Hepatocyte (in vitro differentiated cells): Measurements from ENCODE around the gene LYRM9. TPM values are rescaled to one million over a fixed set of nuclear protein-coding genes. Genes with fewer than 3 reads are reported as not detected.

ENCODE experiments used
- DNase-seq: peaks from one replicate; pipeline ENCODE4 v3.0.0-alpha.2; 2016; ENCODE audit warnings: low spot score
- H2AFZ ChIP-seq: fragments of 200-600 bp; sonication (generic); 2 replicates; pipeline ENCODE4 v1.6.0; 2016; ENCODE audit warnings: antibody characterized with exemption, mild to moderate bottlenecking
- H3K27ac ChIP-seq: fragments of 200-600 bp; sonication (generic); 2 replicates; pipeline ENCODE4 v1.5.1; 2016; ENCODE audit warnings: mild to moderate bottlenecking
- H3K27me3 ChIP-seq: fragments of 200-600 bp; sonication (generic); 2 replicates; pipeline ENCODE4 v1.6.1; 2016
- H3K36me3 ChIP-seq: fragments of 200-600 bp; sonication (generic); replicated peaks from 2 replicates; pipeline ENCODE4 v1.5.1; 2016; ENCODE audit warnings: low read depth; ENCODE audit not compliant: insufficient read depth
- H3K4me1 ChIP-seq: fragments of 200-600 bp; sonication (generic); 2 replicates; pipeline ENCODE4 v1.5.1; 2016; ENCODE audit warnings: mild to moderate bottlenecking, moderate library complexity; ENCODE audit not compliant: insufficient read depth
- H3K4me2 ChIP-seq: fragments of 200-600 bp; sonication (generic); 2 replicates; pipeline ENCODE4 v1.6.0; 2016
- H3K4me3 ChIP-seq: fragments of 200-600 bp; sonication (generic); 2 replicates; pipeline ENCODE4 v1.5.1; 2016; ENCODE audit warnings: mild to moderate bottlenecking
- H3K79me2 ChIP-seq: fragments of 200-600 bp; sonication (generic); 2 replicates; pipeline ENCODE4 v1.6.0; 2017; ENCODE audit warnings: mild to moderate bottlenecking
- H3K9me2 ChIP-seq: fragments of 200-600 bp; sonication (generic); replicated peaks from 2 replicates; pipeline ENCODE4 v1.6.0; 2017; ENCODE audit warnings: mild to moderate bottlenecking; ENCODE audit not compliant: insufficient read depth
- H3K9me3 ChIP-seq: fragments of 200-600 bp; sonication (generic); 2 replicates; pipeline ENCODE4 v1.5.1; 2016; ENCODE audit warnings: low read depth, mild to moderate bottlenecking
- H4K20me1 ChIP-seq: fragments of 200-600 bp; sonication (generic); 2 replicates; pipeline ENCODE4 v1.6.0; 2016; ENCODE audit warnings: mild to moderate bottlenecking; ENCODE audit not compliant: insufficient read depth, poor library complexity, severe bottlenecking
- CTCF ChIP-seq: fragments of 200-600 bp; sonication (generic); IDR thresholded peaks from 2 replicates; pipeline ENCODE4 v1.5.1; 2016; ENCODE audit warnings: antibody characterized with exemption, mild to moderate bottlenecking; ENCODE audit not compliant: poor library complexity
- EZH2 ChIP-seq: fragments of 200-600 bp; sonication (generic); IDR thresholded peaks from 2 replicates; pipeline ENCODE4 v1.6.1; 2016; ENCODE audit warnings: antibody characterized with exemption, mild to moderate bottlenecking, borderline replicate concordance
- EZH2phosphoT487 ChIP-seq: fragments of 200-600 bp; sonication (generic); IDR thresholded peaks from one replicate; pipeline ENCODE4 v1.6.1; 2018; ENCODE audit warnings: antibody characterized with exemption, mild to moderate bottlenecking, low read depth, moderate library complexity; ENCODE audit not compliant: unreplicated experiment, severe bottlenecking
- WGBS: methylation state at CpG from one replicate; pipeline ENCODE4 v1.1.6; 2016; ENCODE audit warnings: low lambda C conversion rate; ENCODE audit errors: missing lambda C conversion rate; 5-methylcytosine and 5-hydroxymethylcytosine counted together
- polyA plus RNA-seq: library from polyadenylated mRNA; unstranded; fragments of >200 nt; fragmentation: Nextera tagmentation; extraction: Ambion mirVana; gene quantifications from 2 replicates; pipeline ENCODE4 v1.2.1, GENCODE V29; 2016
- total RNA-seq: library from RNA; depleted of rRNA; stranded (reverse); fragments of >200 nt; gene quantifications from 2 replicates; pipeline ENCODE4 v1.2.3, GENCODE V29; 2014

LYRM9 gene
- total and polyA plus RNA-seq, 2 experiments from 2014 or later: 10.5 to 12.2 TPM

GRCh38 chr17:27938864-27939263 lies 45.7 kb upstream of the LYRM9 start:
- H3K36me3 ChIP-seq: no peaks in the 10 kb centered on the region
- no peak overlapping the region for H3K4me3 ChIP-seq
- no peak overlapping the region for H2AFZ ChIP-seq
- H4K20me1 ChIP-seq: no peaks in the 10 kb centered on the region
- 89% methylated on average over 4 of the region's 4 CpGs for WGBS
- H3K4me1 ChIP-seq: peaks cover 4% of the 10 kb centered on the region
- no peaks in the 10 kb centered on the region for H3K27me3 ChIP-seq
- no peaks in the 10 kb centered on the region for H3K9me2 ChIP-seq
- H3K79me2 ChIP-seq: no peaks in the 10 kb centered on the region
- TF ChIP-seq EZH2 (no peak), CTCF (no peak), EZH2phosphoT487 (no peak)
- H3K4me2 ChIP-seq: no peak overlapping the region
- H3K9me3 ChIP-seq: no peaks in the 10 kb centered on the region
- no peak overlapping the region for H3K27ac ChIP-seq
- no peak for DNase-seq

- Histone ChIP-seq H3K4me1 (peaks cover 4% of the 10 kb centered on the region), H3K9me2 (no peaks in the 10 kb centered on the region), H3K4me2 (no peak overlapping the region), H3K27me3 (no peaks in the 10 kb centered on the region), H4K20me1 (no peaks in the 10 kb centered on the region), H3K79me2 (no peaks in the 10 kb centered on the region), H3K4me3 (no peak overlapping the region), H3K9me3 (no peaks in the 10 kb centered on the region), H3K36me3 (no peaks in the 10 kb centered on the region), H3K27ac (no peak overlapping the region), H2AFZ (no peak overlapping the region)
- no peak for TF ChIP-seq EZH2
- TF ChIP-seq CTCF: no peak
- TF ChIP-seq EZH2phosphoT487: no peak
- no peak for DNase-seq
These were observed 45.1 kb upstream of the LYRM9 start for GRCh38 chr17:27938241-27938640.

GRCh38 chr17:27937025-27937546 lies 43.9 kb upstream of the LYRM9 start:
- Histone ChIP-seq H4K20me1 (no peaks in the 10 kb centered on the region), H2AFZ (no peak overlapping the region), H3K36me3 (no peaks in the 10 kb centered on the region), H3K9me2 (no peaks in the 10 kb centered on the region), H3K27me3 (no peaks in the 10 kb centered on the region), H3K4me3 (no peak overlapping the region), H3K9me3 (no peaks in the 10 kb centered on the region), H3K79me2 (no peaks in the 10 kb centered on the region), H3K4me1 (peaks cover 4% of the 10 kb centered on the region), H3K4me2 (no peak overlapping the region), H3K27ac (no peak overlapping the region)
- 89% methylated on average over 8 of the region's 8 CpGs for WGBS
- DNase-seq: no peak
- no peak for TF ChIP-seq CTCF
- TF ChIP-seq EZH2phosphoT487: no peak
- TF ChIP-seq EZH2: no peak

- H4K20me1 ChIP-seq: no peaks in the 10 kb centered on the region
- WGBS: 41% methylated on average over 6 of the region's 6 CpGs
- TF ChIP-seq EZH2phosphoT487 (no peak), CTCF (no peak), EZH2 (no peak)
These were observed 36.8 kb upstream of the LYRM9 start for GRCh38 chr17:27930000-27930399.

More at GRCh38 chr17:27930000-27930399, 36.8 kb upstream of the LYRM9 start:
- Histone ChIP-seq H3K4me1 (no peaks in the 10 kb centered on the region), H3K4me2 (peak overlapping the region; percentile 4), H3K4me3 (no peak overlapping the region), H3K27ac (no peak overlapping the region), H3K9me2 (no peaks in the 10 kb centered on the region), H3K79me2 (no peaks in the 10 kb centered on the region), H3K36me3 (no peaks in the 10 kb centered on the region), H3K9me3 (no peaks in the 10 kb centered on the region), H3K27me3 (no peaks in the 10 kb centered on the region), H2AFZ (no peak overlapping the region)
- DNase-seq: no peak
